OCI-LY7 (cell line): ENCODE results near the gene CRYBG3. TPM values are rescaled to one million over a fixed set of nuclear protein-coding genes. Genes with fewer than 3 reads are reported as not detected.
A peak's percentile ranks its signal among the peaks of the same experiment; 100 is the strongest.

Source experiments
- BruUV-seq: library from RNA; stranded (reverse); fragments of 400-500 nt; replicated peaks from 2 replicates; lab custom pipeline; 2021; lab: Mats Ljungman, UMichigan
- CTCF ChIA-PET: fragments of 300-600 bp; sonication (Branson Sonifier 250); formaldehyde crosslinking; loops from one replicate; lab custom pipeline; 2022; ENCODE audit warnings: antibody characterized with exemption; ENCODE audit not compliant: unreplicated experiment; lab: Charles Lee
- POLR2A ChIA-PET: fragments of 300-600 bp; sonication (Branson Sonifier 250); formaldehyde crosslinking; loops from one replicate; lab custom pipeline; 2022; ENCODE audit warnings: antibody characterized with exemption; lab: Charles Lee
- DNase-seq: peaks from one replicate; pipeline ENCODE4 v3.0.0-alpha.2; 2015; ENCODE audit warnings: low spot score
- H2AFZ ChIP-seq: fragments of 200-600 bp; sonication (generic), shearing (Covaris generic); 2 replicates; pipeline ENCODE4 v1.6.1; 2014; ENCODE audit warnings: mild to moderate bottlenecking, antibody characterized with exemption, low read length, moderate library complexity
- H3K27ac ChIP-seq: fragments of 200-600 bp; sonication (generic); 2 replicates; pipeline ENCODE4 v1.5.1; 2014; ENCODE audit warnings: mixed run types, low read depth, mild to moderate bottlenecking, moderate library complexity, low read length, inconsistent platforms; ENCODE audit not compliant: poor library complexity, severe bottlenecking
- H3K36me3 ChIP-seq: fragments of 200-600 bp; sonication (generic); 2 replicates; pipeline ENCODE4 v1.6.1; 2014; ENCODE audit warnings: mild to moderate bottlenecking, antibody characterized with exemption, low read length, moderate library complexity, mixed read lengths; ENCODE audit not compliant: insufficient read depth
- H3K4me1 ChIP-seq: fragments of 200-600 bp; sonication (generic); 2 replicates; pipeline ENCODE4 v1.5.1; 2014; ENCODE audit warnings: mild to moderate bottlenecking, low read length; ENCODE audit not compliant: insufficient read depth, poor library complexity, severe bottlenecking
- H3K4me2 ChIP-seq: fragments of 200-600 bp; sonication (generic); 2 replicates; pipeline ENCODE4 v1.6.1; 2014; ENCODE audit warnings: mild to moderate bottlenecking, low read length
- H3K4me3 ChIP-seq: fragments of 200-600 bp; sonication (generic); 2 replicates; pipeline ENCODE4 v1.5.1; 2014; ENCODE audit warnings: mild to moderate bottlenecking, low read depth, low read length; ENCODE audit not compliant: poor library complexity, severe bottlenecking
- H3K79me2 ChIP-seq: fragments of 200-600 bp; sonication (generic); 2 replicates; pipeline ENCODE4 v1.6.1; 2016; ENCODE audit warnings: low read depth, mild to moderate bottlenecking, low read length, moderate library complexity, mixed read lengths; ENCODE audit not compliant: insufficient read depth
- H3K9me2 ChIP-seq: fragments of 200-600 bp; sonication (generic); 2 replicates; pipeline ENCODE4 v1.6.1; 2016; ENCODE audit warnings: mild to moderate bottlenecking, low read length, mixed read lengths; ENCODE audit not compliant: insufficient read depth
- H3K9me3 ChIP-seq: fragments of 200-600 bp; sonication (generic); 2 replicates; pipeline ENCODE4 v1.6.1; 2014; ENCODE audit warnings: mild to moderate bottlenecking, mixed run types, low read length, mixed read lengths
- H4K20me1 ChIP-seq: fragments of 200-600 bp; sonication (generic); 2 replicates; pipeline ENCODE4 v1.6.1; 2014; ENCODE audit warnings: mild to moderate bottlenecking, antibody characterized with exemption, low read length, moderate library complexity, mixed read lengths; ENCODE audit not compliant: insufficient read depth
- CTCF ChIP-seq: fragments of 200-600 bp; sonication (generic); conservative IDR thresholded peaks from 2 replicates; pipeline ENCODE4 v1.5.1; 2014; ENCODE audit warnings: mild to moderate bottlenecking, antibody characterized with exemption, low read length, moderate library complexity, mixed read lengths
- EZH2phosphoT487 ChIP-seq: fragments of 200-600 bp; sonication (generic); IDR thresholded peaks from 2 replicates; pipeline ENCODE4 v1.6.1; 2018; ENCODE audit warnings: low read depth, borderline replicate concordance, mild to moderate bottlenecking, mixed run types, antibody characterized with exemption, low read length, moderate library complexity, mixed read lengths
- intact Hi-C: fragments of 100-400 bp; cut with micrococcal nuclease; formaldehyde crosslinking; loops from one replicate; pipeline ENCODE4 v1.10.0; 2022; ENCODE audit not compliant: unreplicated experiment
- total RNA-seq, 2 experiments: library from RNA; depleted of rRNA in 1 of 2; stranded (reverse); fragments of >200 nt in 1 of 2; shearing (Covaris generic) in 1 of 2; gene quantifications; 2 replicates each; pipeline ENCODE4 v1.2.3, GENCODE V29; 2014 to 2022

Gene CRYBG3
- total RNA-seq, 2 experiments from 2014 or later: 0.22 to 0.46 TPM

- TF ChIP-seq EZH2phosphoT487 (no peak), CTCF (no peak)
- H3K9me3 ChIP-seq: no peaks in the 10 kb centered on the region
- intact Hi-C loops: loop anchor here (10.0 kb wide), 1 partner anchor 114 kb away; no protein-coding TSS in a partner anchor
- H3K27ac ChIP-seq: no peak overlapping the region
- no peak overlapping the region for H3K4me3 ChIP-seq
- peaks cover 7% of the 10 kb centered on the region for H3K4me1 ChIP-seq
- no TSS peak for BruUV-seq
- no peaks in the 10 kb centered on the region for H3K9me2 ChIP-seq
- H2AFZ ChIP-seq: peak overlapping the region; percentile 62; the same call in 1 of the 2 replicates
- H3K4me2 ChIP-seq: no peak overlapping the region
- no peaks in the 10 kb centered on the region for H4K20me1 ChIP-seq
- ChIA-PET POLR2A (no interaction called here), CTCF (no interaction called here)
- peak; percentile 23 for DNase-seq
- H3K36me3 ChIP-seq: no peaks in the 10 kb centered on the region
- no peaks in the 10 kb centered on the region for H3K79me2 ChIP-seq
These were observed 89.1 kb downstream of the CRYBG3 start for GRCh38 chr3:97910931-97911351.

GRCh38 chr3:97911459-97911858 lies 89.6 kb downstream of the CRYBG3 start:
- Histone ChIP-seq H3K27ac (no peak overlapping the region), H2AFZ (peak overlapping the region; percentile 62; the same call in 1 of the 2 replicates), H3K4me3 (no peak overlapping the region), H3K36me3 (no peaks in the 10 kb centered on the region), H4K20me1 (no peaks in the 10 kb centered on the region), H3K9me3 (no peaks in the 10 kb centered on the region), H3K4me2 (no peak overlapping the region), H3K9me2 (no peaks in the 10 kb centered on the region), H3K4me1 (peaks cover 7% of the 10 kb centered on the region), H3K79me2 (no peaks in the 10 kb centered on the region)
- DNase-seq: no peak
- BruUV-seq: no TSS peak
- intact Hi-C loops: loop anchor here (10.0 kb wide), 1 partner anchor 113 kb away; no protein-coding TSS in a partner anchor
- CTCF ChIA-PET: no interaction called here
- no peak for TF ChIP-seq CTCF
- TF ChIP-seq EZH2phosphoT487: no peak
- POLR2A ChIA-PET: no interaction called here

GRCh38 chr3:97914388-97914787 lies 92.6 kb downstream of the CRYBG3 start:
- H3K27ac ChIP-seq: no peak overlapping the region
- H3K9me2 ChIP-seq: no peaks in the 10 kb centered on the region
- intact Hi-C loops: loop anchor here (10.0 kb wide), 1 partner anchor 110 kb away; no protein-coding TSS in a partner anchor
- H4K20me1 ChIP-seq: no peaks in the 10 kb centered on the region
- peak overlapping the region; percentile 35 for H2AFZ ChIP-seq
- H3K9me3 ChIP-seq: no peaks in the 10 kb centered on the region
- H3K79me2 ChIP-seq: no peaks in the 10 kb centered on the region
- no peak for TF ChIP-seq EZH2phosphoT487
- TF ChIP-seq CTCF: no peak
- CTCF ChIA-PET: no interaction called here
- BruUV-seq: no TSS peak
- H3K4me2 ChIP-seq: no peak overlapping the region
- H3K36me3 ChIP-seq: no peaks in the 10 kb centered on the region
- peaks cover 7% of the 10 kb centered on the region for H3K4me1 ChIP-seq
- H3K4me3 ChIP-seq: no peak overlapping the region
- DNase-seq: no peak
- POLR2A ChIA-PET: interaction anchor here (1.6 kb wide), 1 partner anchor 20 kb away, joined by 4 read pairs; no protein-coding TSS in a partner anchor
